ENCODE measurements around the gene FOXJ1.

DNA sequence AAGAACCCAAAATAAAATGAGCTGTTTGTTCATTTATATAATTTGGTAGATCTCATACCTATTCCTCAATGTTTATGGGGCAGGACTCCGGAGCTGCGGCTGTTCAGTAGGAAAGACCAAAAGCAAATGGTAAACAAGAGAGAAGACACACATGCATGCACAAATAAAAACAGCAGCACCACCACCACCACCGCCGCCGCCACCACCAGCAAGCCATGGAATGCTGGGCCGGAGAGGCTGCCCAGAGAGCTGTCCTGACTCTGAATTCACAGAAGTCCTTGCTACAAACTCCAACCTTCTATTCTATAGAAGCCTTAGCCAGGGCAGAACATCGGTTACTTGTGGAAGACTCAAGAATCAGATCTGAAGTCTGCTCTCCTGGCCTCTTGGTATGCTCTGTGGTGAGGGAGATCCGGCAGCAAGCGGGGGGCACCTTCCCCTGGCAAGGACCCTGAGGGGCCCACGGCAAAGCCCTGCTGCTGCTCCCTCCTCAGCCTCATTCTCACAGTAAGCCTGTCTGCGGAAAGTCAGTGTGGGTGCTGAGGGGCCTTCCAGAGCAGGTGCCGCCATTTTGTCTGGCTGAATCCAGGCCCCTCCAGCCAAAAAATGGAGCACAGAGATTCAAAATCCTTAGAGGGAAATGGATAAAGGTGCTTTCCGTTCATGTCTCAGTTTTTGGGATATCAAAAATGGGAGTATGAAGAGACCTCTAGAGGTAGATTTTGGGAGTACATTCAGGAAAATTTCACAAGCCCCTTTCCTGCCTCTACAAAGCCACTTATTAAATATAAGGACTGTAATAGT is 6.4 kb upstream of the FOXJ1 start:
- TF ChIP-seq, protein P1, sequence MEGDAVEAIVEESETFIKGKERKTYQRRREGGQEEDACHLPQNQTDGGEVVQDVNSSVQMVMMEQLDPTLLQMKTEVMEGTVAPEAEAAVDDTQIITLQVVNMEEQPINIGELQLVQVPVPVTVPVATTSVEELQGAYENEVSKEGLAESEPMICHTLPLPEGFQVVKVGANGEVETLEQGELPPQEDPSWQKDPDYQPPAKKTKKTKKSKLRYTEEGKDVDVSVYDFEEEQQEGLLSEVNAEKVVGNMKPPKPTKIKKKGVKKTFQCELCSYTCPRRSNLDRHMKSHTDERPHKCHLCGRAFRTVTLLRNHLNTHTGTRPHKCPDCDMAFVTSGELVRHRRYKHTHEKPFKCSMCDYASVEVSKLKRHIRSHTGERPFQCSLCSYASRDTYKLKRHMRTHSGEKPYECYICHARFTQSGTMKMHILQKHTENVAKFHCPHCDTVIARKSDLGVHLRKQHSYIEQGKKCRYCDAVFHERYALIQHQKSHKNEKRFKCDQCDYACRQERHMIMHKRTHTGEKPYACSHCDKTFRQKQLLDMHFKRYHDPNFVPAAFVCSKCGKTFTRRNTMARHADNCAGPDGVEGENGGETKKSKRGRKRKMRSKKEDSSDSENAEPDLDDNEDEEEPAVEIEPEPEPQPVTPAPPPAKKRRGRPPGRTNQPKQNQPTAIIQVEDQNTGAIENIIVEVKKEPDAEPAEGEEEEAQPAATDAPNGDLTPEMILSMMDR (IDR thresholded peaks at IDR 0.05; ENCODE audit: low read depth, low read length, poor library complexity, severe bottlenecking): peak; percentile 66
- no peak for TF ChIP-seq EZH2phosphoT487 (IDR thresholded peaks at IDR 0.05; ENCODE audit: borderline replicate concordance, low read length)
